Measurements from ENCODE around the gene IQCM. TPM values are rescaled to one million over a fixed set of nuclear protein-coding genes. Genes with fewer than 3 reads are reported as not detected.

Gene IQCM
- total RNA-seq, 4 donors from 2014 or later = not detected

- WGBS, 2 donors = 80 to 81% methylated on average over 3 of the region's 3 CpGs
- no peak for DNase-seq (ENCODE audit: low spot score in 2 of 2)
- H3K4me3 ChIP-seq (ENCODE audit: low read depth, poor library complexity, severe bottlenecking) = no peak overlapping the region
- TF ChIP-seq CTCF (IDR thresholded peaks at IDR 0.05) (no peak), POLR2A (IDR thresholded peaks at IDR 0.05) (no peak)
- intact Hi-C loops (cut with DNase I; ENCODE audit: low total_unique reads) = no loop called here
These were observed 124.9 kb downstream of the IQCM start for GRCh38 chr4:149690726-149691125.

GRCh38 chr4:149684516-149684915, 131.1 kb downstream of the IQCM start:
- no peak for TF ChIP-seq CTCF (IDR thresholded peaks at IDR 0.05)
- no peak for TF ChIP-seq POLR2A (IDR thresholded peaks at IDR 0.05)
- DNase-seq (ENCODE audit: low spot score in 2 of 2) = no peak
- 62 to 65% methylated on average over 2 of the region's 2 CpGs for WGBS, 2 donors
- intact Hi-C loops (cut with DNase I; ENCODE audit: low total_unique reads) = no loop called here
- no peak overlapping the region for H3K4me3 ChIP-seq (ENCODE audit: low read depth, poor library complexity, severe bottlenecking)

GRCh38 chr4:149676076-149676475, 139.6 kb downstream of the IQCM start:
- intact Hi-C loops (cut with DNase I; ENCODE audit: low total_unique reads) = no loop called here
- 77 to 86% methylated on average over 3 of the region's 3 CpGs for WGBS, 2 donors
- TF ChIP-seq CTCF (IDR thresholded peaks at IDR 0.05) (no peak), POLR2A (IDR thresholded peaks at IDR 0.05) (no peak)
- no peak overlapping the region for H3K4me3 ChIP-seq (ENCODE audit: low read depth, poor library complexity, severe bottlenecking)
- no peak for DNase-seq (ENCODE audit: low spot score in 2 of 2)

GRCh38 chr4:149645790-149646189, 169.9 kb downstream of the IQCM start:
- TF ChIP-seq CTCF (IDR thresholded peaks at IDR 0.05) (no peak), POLR2A (IDR thresholded peaks at IDR 0.05) (no peak)
- DNase-seq (ENCODE audit: low spot score in 2 of 2) = no peak
- intact Hi-C loops (cut with DNase I; ENCODE audit: low total_unique reads) = no loop called here
- no peak overlapping the region for H3K4me3 ChIP-seq (ENCODE audit: low read depth, poor library complexity, severe bottlenecking)

- DNase-seq (ENCODE audit: low spot score in 2 of 2) = no peak
- TF ChIP-seq CTCF (IDR thresholded peaks at IDR 0.05) (no peak), POLR2A (IDR thresholded peaks at IDR 0.05) (no peak)
- no peak overlapping the region for H3K4me3 ChIP-seq (ENCODE audit: low read depth, poor library complexity, severe bottlenecking)
- WGBS, 2 donors = 52 to 59% methylated on average over 1 of the region's 1 CpG
- intact Hi-C loops (cut with DNase I; ENCODE audit: low total_unique reads) = no loop called here
These were observed 177.6 kb downstream of the IQCM start for GRCh38 chr4:149638073-149638472.

GRCh38 chr4:149634368-149634767, 181.3 kb downstream of the IQCM start:
- intact Hi-C loops (cut with DNase I; ENCODE audit: low total_unique reads) = no loop called here
- DNase-seq (ENCODE audit: low spot score in 2 of 2) = no peak
- WGBS, 2 donors = 62 to 69% methylated on average over 2 of the region's 2 CpGs
- TF ChIP-seq CTCF (IDR thresholded peaks at IDR 0.05) = no peak
- H3K4me3 ChIP-seq (ENCODE audit: low read depth, poor library complexity, severe bottlenecking) = no peak overlapping the region

All from lower leg skin (tissue), 4 donors.